SH-SY5Y (cell line): ENCODE measurements around the gene PPARG.

ENCODE experiments used
- GATA2 ChIP-seq: IDR thresholded peaks from 2 replicates; pipeline ENCODE4 v1.6.1; 2011; ENCODE audit warnings: mild to moderate bottlenecking, low read depth, low read length
- GATA3 ChIP-seq: IDR thresholded peaks from 2 replicates; pipeline ENCODE4 v1.6.1; 2011; ENCODE audit warnings: low read depth, mild to moderate bottlenecking, low read length, moderate library complexity

The PPARG gene

DNA sequence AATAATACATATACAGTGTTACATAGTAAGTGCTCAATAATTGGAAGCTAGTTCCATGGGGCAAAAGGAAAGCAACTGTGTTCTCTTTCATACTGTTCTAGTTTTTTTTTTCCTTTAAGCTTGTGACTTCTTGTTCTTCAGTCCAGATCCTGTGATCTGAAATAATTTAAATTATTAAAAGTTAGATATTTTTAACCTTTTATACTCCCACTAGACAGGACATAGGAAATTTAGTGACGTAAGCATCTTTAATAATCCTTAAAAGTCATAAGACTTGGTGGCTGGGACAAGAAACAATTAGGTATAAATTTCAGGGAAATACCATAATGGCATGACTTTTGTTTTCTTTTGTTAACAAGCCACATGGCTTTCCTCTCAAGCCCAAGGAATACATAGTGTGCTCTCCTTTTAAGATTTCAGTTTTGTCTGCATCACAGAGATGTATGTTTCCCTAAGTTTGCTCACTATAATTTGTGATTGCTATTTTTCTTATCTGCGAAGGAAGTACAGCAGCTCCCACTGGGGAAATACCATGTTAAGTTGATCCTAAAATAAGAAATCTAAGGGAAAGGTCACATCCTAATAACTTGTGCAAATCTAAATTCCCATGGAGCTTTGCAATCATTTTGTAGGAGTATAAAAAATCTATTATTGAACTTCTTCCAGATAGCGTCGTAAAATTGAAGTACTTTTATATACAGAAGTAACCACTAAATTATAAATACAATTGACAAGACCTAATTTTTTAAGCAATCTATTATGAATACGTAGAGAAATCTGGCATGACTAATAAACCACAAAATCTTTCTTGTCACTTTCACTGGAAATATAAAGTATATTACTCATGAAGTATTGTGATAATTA is 30.1 kb downstream of the PPARG start:
- TF ChIP-seq GATA3, result no peak
- no peak for TF ChIP-seq GATA2

DNA sequence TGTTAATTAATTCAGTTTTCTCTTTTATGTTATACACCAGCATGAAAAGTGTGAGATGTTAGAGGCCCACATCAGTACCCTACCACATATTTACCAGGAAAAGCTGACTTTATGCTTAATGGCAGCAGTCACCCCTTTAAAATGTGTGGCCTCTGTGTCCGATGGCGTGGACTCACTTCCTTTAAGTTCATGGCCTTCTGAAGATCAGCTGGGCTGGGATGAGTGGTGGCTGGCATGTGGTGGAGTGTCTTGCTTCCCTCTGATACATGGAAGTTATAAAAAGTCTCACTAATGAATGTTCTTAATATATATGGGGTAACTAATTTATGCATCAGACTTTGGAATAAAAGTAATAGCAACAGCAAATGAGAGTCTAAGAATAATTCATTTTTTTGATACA is 32.1 kb downstream of the PPARG start:
- TF ChIP-seq GATA2, result no peak
- TF ChIP-seq GATA3, result no peak

DNA sequence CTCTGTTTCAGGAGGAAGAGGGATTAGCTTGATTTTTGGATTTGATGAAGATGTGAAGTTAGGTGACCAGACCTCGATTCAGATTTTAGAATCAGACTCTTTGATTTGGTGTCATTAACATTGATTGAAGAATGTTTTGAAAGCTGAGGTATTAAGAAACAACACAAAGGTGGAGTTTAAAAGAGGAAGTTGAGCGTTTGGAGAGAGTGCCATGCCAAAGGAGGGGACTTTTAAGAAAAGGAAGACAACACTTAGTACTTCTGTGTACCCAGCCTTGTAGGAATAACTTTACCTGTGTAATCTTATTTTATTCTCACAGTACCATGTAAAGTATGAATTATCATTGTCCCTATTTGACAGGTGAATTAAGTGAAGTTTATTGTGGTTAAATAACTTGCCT is 34.4 kb downstream of the PPARG start:
- TF ChIP-seq GATA2 (no peak), GATA3 (no peak)

DNA sequence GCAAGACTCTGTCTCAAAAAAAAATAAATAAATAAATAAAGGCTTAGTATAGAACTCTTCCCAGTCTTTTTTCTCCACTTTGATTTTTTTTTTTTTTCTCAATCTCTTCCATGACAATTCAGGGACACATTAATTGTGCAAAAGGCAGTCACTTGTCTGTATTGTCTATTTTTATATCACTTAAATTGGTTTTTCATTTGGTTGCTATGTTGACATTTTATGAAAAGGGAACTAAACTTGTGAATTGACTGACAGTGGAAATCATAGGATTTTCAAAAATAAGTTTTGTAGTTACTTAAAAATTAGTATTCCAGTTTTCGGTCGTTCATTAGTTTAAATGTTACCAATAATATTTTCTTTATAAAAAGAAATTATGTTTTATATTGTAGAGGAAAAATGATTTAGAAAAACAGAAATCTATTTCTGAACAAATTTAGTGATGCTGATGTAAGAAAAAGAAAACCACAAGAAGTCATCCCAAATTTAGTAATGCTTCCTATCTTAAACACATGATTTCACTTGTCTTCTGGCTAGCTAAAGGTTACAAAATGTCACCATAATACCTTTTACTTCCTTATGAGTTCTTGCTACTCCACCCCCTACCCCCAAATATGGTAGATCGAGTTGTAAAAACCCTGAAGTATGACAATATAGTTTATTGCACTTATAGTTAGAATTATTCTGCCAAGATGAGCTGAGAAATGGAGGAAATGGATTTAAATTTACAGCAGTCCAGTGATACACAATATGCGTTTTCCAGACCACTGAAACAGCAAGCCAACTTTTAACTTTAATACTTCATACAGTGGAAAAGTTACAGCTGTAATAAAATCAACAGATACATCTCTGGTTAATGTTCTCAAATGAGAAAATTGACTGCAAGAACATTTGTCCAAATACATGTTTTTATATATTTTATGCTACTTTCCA is 37.0 kb downstream of the PPARG start:
- TF ChIP-seq GATA2 (no peak), GATA3 (no peak)

DNA sequence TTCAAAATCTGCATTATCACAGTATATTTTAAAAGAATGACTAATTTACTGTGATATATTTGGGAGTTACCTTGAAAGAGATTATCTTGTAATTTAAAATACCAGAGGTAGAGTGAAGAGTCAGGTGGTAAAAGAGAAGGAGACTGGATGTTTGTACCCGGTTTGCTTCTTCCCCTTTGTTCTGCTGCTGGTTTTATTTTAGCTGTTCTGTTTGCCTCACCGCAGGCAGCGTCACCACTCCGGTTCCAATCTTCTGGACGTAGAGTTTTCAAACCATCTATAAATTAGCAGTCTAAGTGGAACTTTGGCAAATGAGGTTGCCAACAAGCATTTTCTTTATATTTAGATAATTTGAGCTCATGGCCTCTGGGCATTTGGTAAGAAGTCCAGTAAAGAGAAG is 38.2 kb downstream of the PPARG start:
- no peak for TF ChIP-seq GATA3
- no peak for TF ChIP-seq GATA2

DNA sequence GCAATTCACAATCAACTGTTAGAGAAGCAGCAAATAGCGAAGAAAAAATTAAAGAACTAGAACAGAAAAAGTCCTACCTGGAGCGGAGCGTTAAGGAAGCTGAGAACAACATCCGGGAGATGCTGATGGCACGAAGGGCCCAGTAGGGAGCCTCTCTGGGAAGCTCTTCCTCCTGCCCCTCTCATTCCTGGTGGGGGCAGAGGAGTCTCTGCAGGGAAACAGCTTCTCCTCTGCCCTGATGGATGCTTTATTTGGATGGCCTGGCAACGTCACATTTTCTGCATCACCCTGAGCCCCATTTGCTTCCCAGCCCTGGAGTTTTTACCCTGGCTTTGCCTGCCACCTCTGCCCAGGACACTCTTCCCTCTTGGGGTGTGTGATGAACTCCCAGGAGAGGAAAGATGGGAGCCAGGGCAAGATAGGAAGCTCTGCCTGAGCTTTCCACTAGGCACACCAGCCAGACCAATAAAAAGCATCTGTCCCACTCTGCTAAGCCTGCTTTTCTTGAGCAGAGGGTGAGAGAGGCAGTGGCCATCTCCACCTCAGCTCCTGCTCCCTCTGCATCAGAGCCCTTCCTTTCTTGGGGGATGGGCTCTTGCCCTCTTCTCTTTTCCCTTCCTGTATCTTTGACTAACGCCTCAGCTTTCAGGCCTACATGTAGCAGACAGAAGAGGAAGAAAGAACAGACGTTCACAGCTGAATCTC is 39.4 kb downstream of the PPARG start:
- no peak for TF ChIP-seq GATA2
- no peak for TF ChIP-seq GATA3

DNA sequence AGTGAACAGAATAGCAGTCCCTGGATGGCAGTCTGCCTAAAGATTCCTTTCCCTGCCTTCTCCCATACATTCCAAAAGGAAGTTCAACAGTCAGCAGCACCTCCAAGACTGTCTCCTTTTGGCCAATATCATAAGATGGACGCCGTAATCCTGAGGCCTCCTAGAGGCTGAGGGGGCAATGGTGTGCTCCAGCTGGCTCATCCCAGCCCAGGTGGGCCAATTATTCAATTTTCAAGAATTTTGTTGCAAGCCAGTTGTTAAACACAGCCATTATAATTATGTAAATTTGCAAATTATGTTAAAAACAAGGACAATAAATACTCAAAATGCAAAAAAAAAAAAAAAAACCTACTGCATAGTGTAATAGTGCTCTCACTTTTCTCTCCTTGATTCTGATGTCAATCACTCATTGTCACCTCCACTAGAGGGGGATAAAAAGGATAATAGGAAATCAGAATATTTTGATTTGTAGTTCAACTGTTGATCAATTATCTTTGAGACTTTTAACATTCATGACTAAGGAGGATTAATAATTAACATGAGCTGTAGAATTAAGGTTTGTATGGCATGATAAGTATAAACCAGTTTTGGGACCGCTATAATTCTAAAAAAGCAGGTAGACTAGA is 40.1 kb downstream of the PPARG start:
- TF ChIP-seq GATA3, result no peak
- no peak for TF ChIP-seq GATA2

DNA sequence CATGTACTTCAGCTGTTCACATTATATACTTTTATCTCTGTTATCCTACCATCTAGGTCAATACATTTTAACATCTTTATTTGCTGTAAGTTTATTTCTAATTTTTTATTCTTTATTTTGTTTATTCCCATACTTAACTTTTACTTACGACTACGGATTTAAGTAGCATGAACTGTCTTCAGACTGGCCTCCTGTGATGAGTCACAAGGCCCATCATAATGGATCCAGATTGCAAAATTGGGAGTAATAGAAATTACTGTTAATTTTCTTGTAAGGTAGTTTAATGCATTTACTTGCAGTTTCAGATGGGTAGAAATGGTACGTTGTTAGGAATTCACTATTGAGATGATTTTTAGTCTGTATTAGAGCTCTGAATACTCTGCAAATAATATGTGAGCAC is 45.9 kb downstream of the PPARG start:
- TF ChIP-seq GATA2 (no peak), GATA3 (no peak)

DNA sequence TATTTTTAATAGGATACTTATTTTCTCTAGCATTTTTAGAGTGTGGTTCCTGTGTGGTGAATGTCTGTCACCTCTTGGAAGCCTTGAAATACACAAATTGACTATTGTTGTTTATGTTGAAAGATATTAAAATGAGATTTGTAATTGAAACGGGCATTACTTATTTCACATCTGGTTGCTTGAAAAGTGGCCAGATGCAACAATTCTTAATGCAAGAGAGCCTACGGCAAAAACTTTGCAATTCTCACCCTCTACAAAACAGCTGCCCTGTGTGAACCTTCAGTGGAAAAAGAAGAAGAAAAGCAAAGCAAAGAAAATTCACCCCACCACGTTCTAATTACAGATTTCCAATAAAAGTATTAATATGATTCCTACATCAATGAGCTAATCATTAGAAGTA is 46.6 kb downstream of the PPARG start:
- TF ChIP-seq GATA3 (no peak), GATA2 (no peak)

DNA sequence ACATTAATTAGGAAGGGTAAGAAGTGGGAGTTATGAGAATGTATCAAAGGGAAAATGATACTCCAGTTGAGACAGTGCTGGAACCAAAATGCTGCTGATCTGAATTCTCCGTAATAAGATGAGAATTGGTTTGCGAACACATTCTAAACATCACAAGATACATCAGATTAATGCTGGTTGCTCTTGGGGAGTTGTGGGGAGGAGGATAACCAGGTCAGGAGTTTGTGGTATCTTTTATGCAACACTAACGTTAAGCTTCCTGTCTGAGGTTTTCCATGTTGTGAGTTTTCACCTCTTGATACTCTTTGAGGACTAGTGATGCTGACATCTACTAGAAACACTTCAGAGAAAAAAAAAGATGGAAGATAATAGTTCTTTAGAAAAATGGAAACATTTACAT is 47.2 kb downstream of the PPARG start:
- TF ChIP-seq GATA3 (no peak), GATA2 (no peak)

DNA sequence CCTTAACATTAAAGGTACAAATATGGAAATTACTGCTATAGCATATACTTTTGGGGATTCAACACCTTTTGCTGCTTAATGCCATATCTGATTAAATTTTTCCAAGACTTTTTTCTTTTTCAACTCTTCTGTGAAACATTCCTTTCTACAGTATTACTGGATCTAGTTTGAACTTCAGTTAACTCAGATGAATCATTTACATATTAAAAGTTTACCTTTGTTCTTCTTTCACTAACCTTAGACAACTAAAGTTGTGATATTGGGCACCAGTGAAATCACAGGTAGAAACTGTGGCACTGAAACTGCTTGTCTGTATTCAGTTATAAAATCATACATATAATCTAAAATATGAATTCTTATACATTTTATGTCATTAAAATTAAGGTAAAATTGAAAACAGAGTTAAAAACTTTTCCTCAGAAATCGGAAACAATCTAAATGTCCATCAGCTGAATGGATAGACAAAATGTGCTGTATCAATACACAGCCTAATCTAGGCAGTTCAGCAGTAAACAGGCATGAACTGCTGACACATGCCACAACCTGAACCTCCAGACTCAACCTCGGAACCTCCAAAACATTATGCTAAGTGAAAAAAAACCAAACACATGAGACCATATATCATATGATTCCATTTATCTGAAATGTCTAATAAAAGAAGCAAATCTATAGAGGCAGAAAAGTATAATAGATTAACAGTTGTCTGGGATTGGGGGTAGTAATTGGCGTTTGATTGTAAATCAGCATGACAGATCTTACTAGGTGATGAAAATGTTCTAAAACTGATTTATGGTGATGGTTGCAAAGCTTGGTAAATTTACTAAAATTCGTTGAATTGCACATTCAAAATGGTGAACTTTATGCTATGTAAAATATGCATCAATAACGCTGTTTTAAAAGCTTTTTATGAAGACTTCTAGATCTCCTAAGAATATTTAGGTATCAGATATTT is 50.0 kb downstream of the PPARG start:
- no peak for TF ChIP-seq GATA3
- no peak for TF ChIP-seq GATA2

DNA sequence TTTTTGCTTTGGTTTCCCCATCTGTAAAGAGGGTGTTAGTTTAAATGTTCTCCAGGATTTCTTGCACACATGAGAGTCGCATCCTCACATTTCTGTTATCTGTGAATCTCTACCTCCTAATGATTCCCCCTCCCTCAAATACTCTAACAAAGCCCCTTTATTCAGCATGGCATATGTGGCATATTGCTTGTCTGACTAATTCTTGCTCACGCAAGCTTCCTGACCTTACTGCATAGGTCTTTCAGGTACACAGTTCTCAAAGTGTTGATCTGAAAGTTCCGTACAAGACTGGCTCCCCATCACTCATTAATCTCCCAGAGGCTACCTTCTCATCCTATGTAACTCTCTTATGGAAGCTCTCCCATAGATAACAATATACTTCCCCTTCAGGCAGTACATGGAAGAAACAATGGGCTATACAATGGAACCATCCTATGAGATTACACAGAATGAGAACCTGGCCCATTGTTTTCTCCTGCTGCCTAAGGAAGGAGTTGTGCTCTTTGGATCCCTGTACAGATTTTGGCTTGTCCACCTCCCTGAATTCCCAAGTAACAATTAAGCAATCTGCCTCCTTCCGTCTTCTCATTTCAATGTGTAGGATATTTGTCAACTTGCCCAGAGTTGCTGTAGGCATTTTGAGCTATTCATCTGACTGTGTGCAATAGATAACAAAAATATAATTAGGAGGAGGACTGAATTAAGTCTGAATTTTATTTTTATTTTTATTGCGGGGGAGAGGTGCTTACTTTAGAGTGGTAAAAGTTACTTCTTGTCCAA is 51.0 kb downstream of the PPARG start:
- TF ChIP-seq GATA2 (no peak), GATA3 (no peak)
